NOMO-1 treated with DMSO at 0.1 percent for 48 hours (cell line): ENCODE results near the gene TBCEL.
"Not testable (repeated sequence)": the region's sequence is repeated elsewhere in the genome, so short reads cannot be mapped to it uniquely, and the experiment has no call there.

Source experiments
- DNase-seq: peaks from one replicate; lab custom pipeline; 2025; ENCODE audit not compliant: unreplicated experiment; lab: John Stamatoyannopoulos, UW

Gene TBCEL

GRCh38 chr11:121024989-121025388, 1.1 kb downstream of the TBCEL start:
- DNase-seq, result no peak

GRCh38 chr11:121029153-121029552, 5.3 kb downstream of the TBCEL start:
- DNase-seq, result no peak

GRCh38 chr11:121029813-121030445, 6.0 kb downstream of the TBCEL start:
- DNase-seq, result no peak

GRCh38 chr11:121031167-121031566, 7.3 kb downstream of the TBCEL start:
- DNase-seq, result no peak

- DNase-seq, result not testable (repeated sequence)
These were observed 7.7 kb downstream of the TBCEL start for GRCh38 chr11:121031648-121032047.

- peak; percentile 9 for DNase-seq
These were observed 8.6 kb downstream of the TBCEL start for GRCh38 chr11:121032546-121032945.

GRCh38 chr11:121033635-121034034, 9.7 kb downstream of the TBCEL start:
- DNase-seq, result no peak

- no peak for DNase-seq
These were observed 11.4 kb downstream of the TBCEL start for GRCh38 chr11:121035169-121035755.

- no peak for DNase-seq
These were observed 11.9 kb downstream of the TBCEL start for GRCh38 chr11:121035780-121036179.

GRCh38 chr11:121037016-121037415, 13.1 kb downstream of the TBCEL start:
- no peak for DNase-seq

- no peak for DNase-seq
These were observed 14.9 kb downstream of the TBCEL start for GRCh38 chr11:121038648-121039409.

- DNase-seq, result no peak
These were observed 16.2 kb downstream of the TBCEL start for GRCh38 chr11:121039971-121040613.

- no peak for DNase-seq
These were observed 16.7 kb downstream of the TBCEL start for GRCh38 chr11:121040614-121041002.

GRCh38 chr11:121041072-121041471, 17.2 kb downstream of the TBCEL start:
- DNase-seq, result no peak

GRCh38 chr11:121042296-121042695, 18.4 kb downstream of the TBCEL start:
- DNase-seq, result no peak

- DNase-seq, result no peak
These were observed 24.0 kb downstream of the TBCEL start for GRCh38 chr11:121047926-121048325.

GRCh38 chr11:121048464-121049233, 24.7 kb downstream of the TBCEL start:
- no peak for DNase-seq

- DNase-seq, result no peak
These were observed 29.3 kb downstream of the TBCEL start for GRCh38 chr11:121053244-121053643.

- no peak for DNase-seq
These were observed 30.4 kb downstream of the TBCEL start for GRCh38 chr11:121054266-121054665.

- DNase-seq, result no peak
These were observed 31.2 kb downstream of the TBCEL start for GRCh38 chr11:121055076-121055475.

GRCh38 chr11:121057922-121058321, 34.0 kb downstream of the TBCEL start:
- no peak for DNase-seq
